HG02884 (cell line): ENCODE data around the gene SLC27A4.

ENCODE experiments used
- ATAC-seq: cut with Tn5 transposase; IDR thresholded peaks from one replicate; pipeline ENCODE4 v1.9.1; 2021; ENCODE audit warnings: mild to moderate bottlenecking, moderate library complexity; ENCODE audit not compliant: unreplicated experiment

SLC27A4 gene

GRCh38 chr9:128339761-128340690, at the start of gene SLC27A4:
TSS of gene SLC27A4 (plus strand) at chr9:128340527. CDS start at chr9:128343133, 2,606 bp downstream.
- peak; percentile 66 for ATAC-seq

GRCh38 chr9:128292009-128292408, 48.3 kb upstream of the SLC27A4 start:
- ATAC-seq = no peak

DNA sequence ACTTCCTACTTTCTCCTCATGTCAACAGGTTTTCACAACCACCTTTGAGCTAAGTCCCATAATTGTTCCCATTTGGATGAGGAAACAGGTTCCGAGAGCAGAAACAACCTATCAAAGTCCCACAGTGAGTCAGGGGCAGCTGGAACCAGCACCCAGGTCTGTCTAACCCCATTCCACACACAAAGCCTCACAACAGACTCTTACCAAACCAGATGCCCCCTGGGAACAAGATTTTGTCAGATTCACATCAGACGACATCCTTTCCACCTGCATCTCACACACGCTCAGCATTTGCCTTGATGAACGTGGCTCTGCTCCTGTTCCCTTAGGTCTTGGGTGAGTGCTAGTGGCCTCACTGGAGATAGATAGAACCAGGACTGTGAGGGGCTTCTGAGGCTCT, 47.2 kb upstream of the SLC27A4 start:
- no peak for ATAC-seq

GRCh38 chr9:128294142-128294541, 46.2 kb upstream of the SLC27A4 start:
- no peak for ATAC-seq

- ATAC-seq = no peak
Measured at GRCh38 chr9:128296340-128297220, 43.7 kb upstream of the SLC27A4 start.

DNA sequence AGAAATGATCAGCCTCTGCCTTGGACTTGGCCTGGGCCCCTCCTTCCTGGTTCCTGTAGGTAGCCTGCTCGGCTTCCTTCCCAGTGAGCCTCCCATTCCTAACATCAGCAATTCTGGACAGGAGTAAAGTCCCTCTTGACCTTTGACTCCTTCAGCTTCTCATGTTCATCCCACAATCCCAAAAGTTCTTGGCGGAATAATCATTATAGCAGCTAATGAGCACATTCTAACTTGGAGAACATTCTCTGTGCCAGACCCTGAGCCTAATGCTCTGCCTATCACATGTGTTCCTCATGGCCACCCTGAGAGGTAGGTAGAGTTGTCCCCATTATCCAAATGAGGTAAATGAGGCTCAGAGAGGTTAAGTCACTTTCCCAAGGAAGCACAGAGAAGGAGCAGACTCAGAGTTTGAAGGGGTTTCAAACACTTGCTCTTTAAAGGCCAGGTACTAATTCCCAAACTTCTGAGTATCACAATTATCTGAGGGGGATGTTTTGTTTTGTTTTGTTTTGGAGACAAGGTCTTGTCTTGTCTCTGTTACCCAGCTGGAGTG, 43.0 kb upstream of the SLC27A4 start:
- ATAC-seq = no peak

GRCh38 chr9:128298535-128299482, 41.5 kb upstream of the SLC27A4 start:
- no peak for ATAC-seq

GRCh38 chr9:128304136-128304970, 36.0 kb upstream of the SLC27A4 start:
- ATAC-seq = no peak

DNA sequence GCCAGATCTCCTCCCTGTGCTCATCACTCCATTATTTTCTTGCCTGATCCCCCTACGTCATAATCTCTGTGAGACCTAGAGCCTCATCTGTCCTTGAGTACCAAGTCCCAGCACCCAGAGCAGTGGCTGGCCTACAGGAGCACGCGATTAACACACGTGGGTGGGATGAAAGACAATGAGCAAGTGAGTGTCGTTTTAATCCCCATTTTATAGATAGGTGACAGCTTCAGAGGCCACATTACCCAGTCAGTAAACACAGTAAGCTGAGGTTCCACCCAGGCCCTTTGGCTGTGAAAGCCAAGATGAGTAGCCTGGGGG, 35.4 kb upstream of the SLC27A4 start:
- ATAC-seq = no peak

- ATAC-seq = no peak
Measured at GRCh38 chr9:128309551-128309950, 30.8 kb upstream of the SLC27A4 start.

DNA sequence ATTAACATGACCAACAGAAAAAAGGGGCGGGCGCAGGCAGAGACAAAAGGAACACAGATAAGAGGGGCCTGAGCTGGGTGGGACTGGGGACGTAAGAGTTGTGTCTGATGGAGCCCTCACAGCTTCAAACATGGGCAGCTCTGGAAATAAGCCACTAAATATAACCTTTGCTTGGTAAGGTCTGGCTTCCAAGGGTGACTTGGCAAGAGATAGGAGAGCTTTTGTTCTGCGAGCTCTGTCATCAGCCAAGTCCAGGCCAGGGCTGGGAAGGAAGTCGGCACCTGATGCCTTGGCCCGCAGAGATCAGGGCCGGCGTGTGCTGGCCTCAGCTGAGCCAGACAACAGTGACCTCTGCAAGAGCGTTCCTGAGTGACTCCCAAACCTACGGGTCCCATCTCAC, 29.9 kb upstream of the SLC27A4 start:
- no peak for ATAC-seq

GRCh38 chr9:128314697-128315096, 25.6 kb upstream of the SLC27A4 start:
- no peak for ATAC-seq

- ATAC-seq = no peak
Measured at GRCh38 chr9:128316421-128316820, 23.9 kb upstream of the SLC27A4 start.

DNA sequence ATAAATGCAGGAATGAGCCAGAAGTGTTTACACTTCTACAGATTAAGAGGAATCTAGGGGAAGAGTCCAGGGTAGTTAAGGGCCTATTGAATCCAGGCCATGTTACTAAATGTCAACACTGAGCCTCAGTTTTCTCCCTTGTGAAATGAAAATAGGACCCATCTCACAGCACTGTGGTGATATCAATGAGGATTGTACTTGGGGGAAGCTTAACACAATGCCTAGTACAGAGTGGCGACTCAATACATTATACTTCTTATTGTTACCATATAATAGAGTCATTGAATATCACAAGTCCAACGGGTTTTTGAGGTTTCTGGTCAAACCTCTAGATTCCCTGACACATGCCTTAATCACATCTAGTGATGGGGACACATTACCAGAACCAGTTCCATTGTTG, 22.7 kb upstream of the SLC27A4 start:
- no peak for ATAC-seq

DNA sequence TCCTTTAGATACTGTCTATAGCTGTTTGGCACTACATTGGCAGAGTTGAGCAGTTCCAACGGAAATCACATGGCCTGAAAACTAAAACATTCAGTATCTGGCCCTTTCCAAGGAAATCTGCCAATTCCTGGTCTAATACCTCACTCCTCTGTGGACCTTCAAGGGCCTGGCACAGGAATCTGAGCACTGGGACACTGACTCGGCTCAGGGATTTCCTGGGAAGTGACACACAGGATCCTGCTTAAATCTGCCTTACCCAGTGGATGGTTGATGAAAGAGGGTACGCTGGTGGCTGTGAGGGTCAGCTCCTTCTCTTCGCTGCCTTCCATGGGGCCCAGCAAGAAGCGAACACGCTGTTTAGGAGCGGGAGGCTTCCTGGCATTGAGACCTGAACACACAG, 19.0 kb upstream of the SLC27A4 start:
- no peak for ATAC-seq

GRCh38 chr9:128321879-128322403, 18.4 kb upstream of the SLC27A4 start:
- peak; percentile 9 for ATAC-seq

- peak; percentile 74 for ATAC-seq
Measured at GRCh38 chr9:128322404-128323211, 17.7 kb upstream of the SLC27A4 start, which contains the start of the genes COQ4 and TRUB2. TSS of gene COQ4 (plus strand) at chr9:128322839. CDS start at chr9:128322859, 20 bp downstream. TSS of gene TRUB2 (minus strand) at chr9:128322447. CDS start at chr9:128322408, 39 bp downstream.

- ATAC-seq = peak; percentile 24
Measured at GRCh38 chr9:128323212-128323730, 17.1 kb upstream of the SLC27A4 start.
